GM19239 (cell line): ENCODE results near the gene LHX6.

ENCODE experiments used
- DNase-seq: peaks from one replicate; pipeline ENCODE4 v3.0.0; 2011; ENCODE audit warnings: low spot score; ENCODE audit not compliant: insufficient read length
- FAIRE-seq: peaks from 2 replicates; lab custom pipeline; 2011; peaks lifted over from hg19 to GRCh38; lab: Jason Lieb, UNC

Gene LHX6

GRCh38 chr9:122159026-122159924 lies 69.5 kb downstream of the LHX6 start, which contains the start of the genes MORN5 and NDUFA8:
Gene MORN5, plus strand, starts transcription at chr9:122159908. Its CDS starts 65 bp downstream, at chr9:122159973.
Gene NDUFA8, minus strand, starts transcription at chr9:122159779. Its CDS starts 102 bp downstream, at chr9:122159677.
- peak; percentile 95 for FAIRE-seq
- peak; percentile 96 for DNase-seq

DNA sequence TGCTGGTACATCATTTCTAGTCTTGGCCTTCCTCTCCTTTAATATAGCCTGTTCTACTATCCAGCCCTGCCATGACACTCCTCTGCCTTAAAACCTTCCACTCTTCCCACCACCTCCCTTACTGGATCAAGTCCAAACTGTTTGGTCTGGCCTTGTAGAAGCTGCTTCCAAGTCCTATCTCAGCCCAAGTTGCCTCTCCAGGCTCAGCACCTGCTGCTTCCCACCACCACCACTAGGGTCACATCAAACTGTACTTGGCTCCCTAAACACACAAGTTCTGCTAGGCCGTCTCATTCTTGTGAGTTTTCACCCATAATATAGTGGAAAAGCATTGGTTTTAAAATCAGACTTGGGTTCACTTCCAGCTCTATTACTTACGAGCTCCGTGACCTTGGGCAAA lies 70.6 kb downstream of the LHX6 start:
- DNase-seq (peak; percentile 33), FAIRE-seq (peak; percentile 76)

DNA sequence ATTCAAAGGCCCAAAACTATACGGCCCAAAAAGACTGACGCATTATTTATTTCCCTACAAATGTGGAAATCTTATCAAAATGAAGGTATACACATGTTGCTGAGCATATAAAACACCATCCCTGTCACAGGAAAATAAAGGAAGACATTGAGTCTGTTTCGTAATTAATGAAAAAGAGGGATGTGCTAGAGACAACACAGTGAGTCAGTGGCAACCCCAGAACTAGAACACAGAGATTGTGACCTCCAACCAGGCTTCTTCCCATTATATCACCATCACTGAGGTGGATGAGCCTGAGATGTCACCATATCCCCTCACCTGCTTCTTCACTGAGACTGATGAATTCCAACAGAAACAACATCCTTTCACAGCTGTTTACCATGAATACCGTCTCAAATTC lies 73.0 kb downstream of the LHX6 start:
- no peak for DNase-seq
- FAIRE-seq: no peak
